HEK293T (cell line): ENCODE data around the gene HHAT.

Experiments
- FOXA1 ChIP-seq: fragments of 450-650 bp; IDR thresholded peaks from 2 replicates; pipeline ENCODE4 v1.6.1; 2016; ENCODE audit warnings: mild to moderate bottlenecking
- FOXM1 ChIP-seq: fragments of 450-650 bp; IDR thresholded peaks from 2 replicates; pipeline ENCODE4 v1.6.1; 2017; ENCODE audit warnings: mild to moderate bottlenecking, borderline replicate concordance
- HDGF ChIP-seq: fragments of 450-650 bp; IDR thresholded peaks from 2 replicates; pipeline ENCODE4 v1.6.1; 2017; ENCODE audit warnings: antibody characterized with exemption, borderline replicate concordance
- LEF1 ChIP-seq: fragments of 450-650 bp; IDR thresholded peaks from 2 replicates; pipeline ENCODE4 v1.6.1; 2017; ENCODE audit warnings: mild to moderate bottlenecking, borderline replicate concordance
- PKNOX1 ChIP-seq: fragments of 450-650 bp; IDR thresholded peaks from 2 replicates; pipeline ENCODE4 v1.6.1; 2016
- SP1 ChIP-seq: fragments of 450-650 bp; IDR thresholded peaks from 2 replicates; pipeline ENCODE4 v1.6.1; 2017
- SUZ12 ChIP-seq: fragments of 450-650 bp; IDR thresholded peaks from 2 replicates; pipeline ENCODE4 v1.6.1; 2016; ENCODE audit warnings: mild to moderate bottlenecking
- TARDBP ChIP-seq: fragments of 450-650 bp; IDR thresholded peaks from 2 replicates; pipeline ENCODE4 v1.6.1; 2016

- TF ChIP-seq PKNOX1 = no peak
- TF ChIP-seq SUZ12 = no peak
- no peak for TF ChIP-seq TARDBP
- no peak for TF ChIP-seq SP1
- TF ChIP-seq HDGF = no peak
- TF ChIP-seq LEF1 = no peak
- no peak for TF ChIP-seq FOXM1
- TF ChIP-seq FOXA1 = no peak
Observed at GRCh38 chr1:210516697-210517459, 188.2 kb downstream of the HHAT start.
